Peyer's patch (tissue), 4 donors: ENCODE measurements around the gene CDC14C.

Experiments
- CTCF ChIP-seq, 6 experiments: fragments of 450-650 bp in 4 of 6; fragments of 200-600 bp in 2 of 6; sonication (generic) in 1 of 6; IDR thresholded peaks; one replicate each; pipeline ENCODE4 v1.5.1; 2017 to 2019; ENCODE audit warnings: antibody characterized with exemption in 6 of 6, mild to moderate bottlenecking in 3 of 6, moderate library complexity in 1 of 6
- POLR2A ChIP-seq, 2 donors: fragments of 450-650 bp; IDR thresholded peaks; one replicate each; pipeline ENCODE4 v1.5.1; 2017; ENCODE audit warnings: antibody characterized with exemption in 2 of 2, mild to moderate bottlenecking in 2 of 2, moderate library complexity in 2 of 2

- no peak for TF ChIP-seq CTCF (IDR thresholded peaks at IDR 0.05)
- no peak for TF ChIP-seq POLR2A (IDR thresholded peaks at IDR 0.05)
Observed at GRCh38 chr7:48964074-48964473, 39.7 kb downstream of the CDC14C start.
